Measurements from ENCODE around the gene MOB3B. TPM values are rescaled to one million over a fixed set of nuclear protein-coding genes. Genes with fewer than 3 reads are reported as not detected.

The MOB3B gene
- total RNA-seq, 2 experiments from 2014 or later = 0.25 to 0.30 TPM

- Mint-ChIP-seq H3K4me1 (ENCODE audit: low read depth) (peaks cover 17% of the 10 kb centered on the region), H3K27ac (no peak overlapping the region), H3K27me3 (no peaks in the 10 kb centered on the region), H3K4me3 (no peak overlapping the region), H3K36me3 (ENCODE audit: low read depth) (peaks cover 13% of the 10 kb centered on the region), H3K9me3 (peaks cover 8% of the 10 kb centered on the region)
- Histone ChIP-seq H3K27ac (ENCODE audit: low read depth in 1 of 2, low read length in 2 of 2) (no peak overlapping the region), H3K4me1 (ENCODE audit: insufficient read depth, low read length) (no peaks in the 10 kb centered on the region), H3K36me3 (ENCODE audit: insufficient read depth, low read length) (no peaks in the 10 kb centered on the region), H3K9me3 (ENCODE audit: control insufficient read depth in 1 of 2, insufficient read depth in 1 of 2, low read length in 2 of 2) (no peaks in the 10 kb centered on the region), H3K27me3 (ENCODE audit: control insufficient read depth in 1 of 2, insufficient read depth in 2 of 2, low read length in 2 of 2) (no peaks in the 10 kb centered on the region), H3K4me3 (ENCODE audit: low read length) (no peak overlapping the region)
- no peak for ATAC-seq (ENCODE audit: poor library complexity)
- CTCF ChIA-PET = no interaction called here
- POLR2A ChIA-PET = no interaction called here
- no peak for DNase-seq
- intact Hi-C loops (cut with DNase I, micrococcal nuclease) = loop anchor here in 1 of 2 experiments (10.0 kb wide), 1 partner anchor 48 kb away; no protein-coding TSS in a partner anchor
- TF ChIP-seq CTCF (IDR thresholded peaks at IDR 0.05) = no peak
Observed at GRCh38 chr9:27482709-27483108, 46.9 kb downstream of the MOB3B start.

GRCh38 chr9:27478322-27478721 is 51.3 kb downstream of the MOB3B start:
- Mint-ChIP-seq H3K36me3 (ENCODE audit: low read depth) (peaks cover 15% of the 10 kb centered on the region), H3K27me3 (no peaks in the 10 kb centered on the region), H3K4me3 (no peak overlapping the region), H3K4me1 (ENCODE audit: low read depth) (no peaks in the 10 kb centered on the region), H3K9me3 (peaks cover 8% of the 10 kb centered on the region), H3K27ac (no peak overlapping the region)
- Histone ChIP-seq H3K27me3 (ENCODE audit: control insufficient read depth in 1 of 2, insufficient read depth in 2 of 2, low read length in 2 of 2) (no peaks in the 10 kb centered on the region), H3K4me3 (ENCODE audit: low read length) (no peak overlapping the region), H3K4me1 (ENCODE audit: insufficient read depth, low read length) (no peaks in the 10 kb centered on the region), H3K27ac (ENCODE audit: low read depth in 1 of 2, low read length in 2 of 2) (no peak overlapping the region), H3K9me3 (ENCODE audit: control insufficient read depth in 1 of 2, insufficient read depth in 1 of 2, low read length in 2 of 2) (no peaks in the 10 kb centered on the region), H3K36me3 (ENCODE audit: insufficient read depth, low read length) (no peaks in the 10 kb centered on the region)
- ChIA-PET CTCF (no interaction called here), POLR2A (no interaction called here)
- no peak for TF ChIP-seq CTCF (IDR thresholded peaks at IDR 0.05)
- no peak for ATAC-seq (ENCODE audit: poor library complexity)
- intact Hi-C loops (cut with DNase I, micrococcal nuclease) = no loop called here
- DNase-seq = no peak

GRCh38 chr9:27476870-27477515 is 52.6 kb downstream of the MOB3B start:
- peaks cover 15% of the 10 kb centered on the region for H3K36me3 Mint-ChIP-seq (ENCODE audit: low read depth)
- H3K4me3 Mint-ChIP-seq = no peak overlapping the region
- no peak overlapping the region for H3K27ac ChIP-seq (ENCODE audit: low read depth in 1 of 2, low read length in 2 of 2)
- peaks cover 8% of the 10 kb centered on the region for H3K9me3 Mint-ChIP-seq
- no peaks in the 10 kb centered on the region for H3K27me3 Mint-ChIP-seq
- no peaks in the 10 kb centered on the region for H3K36me3 ChIP-seq (ENCODE audit: insufficient read depth, low read length)
- no peak for TF ChIP-seq CTCF (IDR thresholded peaks at IDR 0.05)
- H3K9me3 ChIP-seq (ENCODE audit: control insufficient read depth in 1 of 2, insufficient read depth in 1 of 2, low read length in 2 of 2) = no peaks in the 10 kb centered on the region
- no peaks in the 10 kb centered on the region for H3K4me1 ChIP-seq (ENCODE audit: insufficient read depth, low read length)
- no peaks in the 10 kb centered on the region for H3K27me3 ChIP-seq (ENCODE audit: control insufficient read depth in 1 of 2, insufficient read depth in 2 of 2, low read length in 2 of 2)
- no peak for DNase-seq
- no peaks in the 10 kb centered on the region for H3K4me1 Mint-ChIP-seq (ENCODE audit: low read depth)
- intact Hi-C loops (cut with DNase I, micrococcal nuclease) = no loop called here
- POLR2A ChIA-PET = no interaction called here
- CTCF ChIA-PET = no interaction called here
- no peak for ATAC-seq (ENCODE audit: poor library complexity)
- H3K4me3 ChIP-seq (ENCODE audit: low read length) = no peak overlapping the region
- H3K27ac Mint-ChIP-seq = no peak overlapping the region
